ENCODE measurements around the gene SPRED2.

The SPRED2 gene

GRCh38 chr2:65424391-65424790, 8.0 kb downstream of the SPRED2 start:
- TF ChIP-seq CTCF (IDR thresholded peaks at IDR 0.05; ENCODE audit: insufficient read depth, low read length) = no peak
- no peak for TF ChIP-seq REST (IDR thresholded peaks at IDR 0.05; ENCODE audit: insufficient replicate concordance, low read depth)
- no peak for TF ChIP-seq POLR2AphosphoS5 (IDR thresholded peaks at IDR 0.05; ENCODE audit: low read depth)
- no peak for TF ChIP-seq SPI1 (IDR thresholded peaks at IDR 0.05; ENCODE audit: borderline replicate concordance, low read depth)
- no peak for TF ChIP-seq GABPA (IDR thresholded peaks at IDR 0.05; ENCODE audit: low read depth)
- DNase-seq (ENCODE audit: low read depth in 1 of 2, low spot score in 1 of 2) = no peak
- no peak overlapping the region for H3K4me3 ChIP-seq (replicated peaks; ENCODE audit: insufficient read depth, low read length)
- no peaks in the 10 kb centered on the region for H3K27me3 ChIP-seq (ENCODE audit: insufficient read depth, poor library complexity, severe bottlenecking)
- H3K27ac ChIP-seq (replicated peaks) = no peak overlapping the region

GRCh38 chr2:65421432-65421748, 11.0 kb downstream of the SPRED2 start:
- no peak for TF ChIP-seq CTCF (IDR thresholded peaks at IDR 0.05; ENCODE audit: insufficient read depth, low read length)
- TF ChIP-seq GABPA (IDR thresholded peaks at IDR 0.05; ENCODE audit: low read depth) = no peak
- TF ChIP-seq POLR2AphosphoS5 (IDR thresholded peaks at IDR 0.05; ENCODE audit: low read depth) = no peak
- no peak for TF ChIP-seq REST (IDR thresholded peaks at IDR 0.05; ENCODE audit: insufficient replicate concordance, low read depth)
- DNase-seq (ENCODE audit: low read depth in 1 of 2, low spot score in 1 of 2) = no peak
- Histone ChIP-seq H3K4me3 (replicated peaks; ENCODE audit: insufficient read depth, low read length) (no peak overlapping the region), H3K27me3 (ENCODE audit: insufficient read depth, poor library complexity, severe bottlenecking) (no peaks in the 10 kb centered on the region), H3K27ac (replicated peaks) (no peak overlapping the region)

GRCh38 chr2:65420712-65421431, 11.5 kb downstream of the SPRED2 start:
- H3K27me3 ChIP-seq (ENCODE audit: insufficient read depth, poor library complexity, severe bottlenecking) = no peaks in the 10 kb centered on the region
- no peak overlapping the region for H3K27ac ChIP-seq (replicated peaks)
- DNase-seq (ENCODE audit: low read depth in 1 of 2, low spot score in 1 of 2) = peak in 1 of 2 experiments; percentile 73

More at GRCh38 chr2:65420712-65421431, 11.5 kb downstream of the SPRED2 start:
- no peak for TF ChIP-seq REST (IDR thresholded peaks at IDR 0.05; ENCODE audit: insufficient replicate concordance, low read depth)
- TF ChIP-seq POLR2AphosphoS5 (IDR thresholded peaks at IDR 0.05; ENCODE audit: low read depth) = no peak
- TF ChIP-seq GABPA (IDR thresholded peaks at IDR 0.05; ENCODE audit: low read depth) = peak; percentile 67
- TF ChIP-seq CTCF (IDR thresholded peaks at IDR 0.05; ENCODE audit: insufficient read depth, low read length) = no peak
- peak; percentile 99 for TF ChIP-seq SPI1 (IDR thresholded peaks at IDR 0.05; ENCODE audit: borderline replicate concordance, low read depth)
- no peak overlapping the region for H3K4me3 ChIP-seq (replicated peaks; ENCODE audit: insufficient read depth, low read length)
